ENCODE data around the gene SULF2. TPM values are rescaled to one million over a fixed set of nuclear protein-coding genes. Genes with fewer than 3 reads are reported as not detected.
A peak's percentile ranks its signal among the peaks of the same experiment; 100 is the strongest.

SULF2 gene
- total RNA-seq, 1 donor from 2014 or later: 52.8 TPM

DNA sequence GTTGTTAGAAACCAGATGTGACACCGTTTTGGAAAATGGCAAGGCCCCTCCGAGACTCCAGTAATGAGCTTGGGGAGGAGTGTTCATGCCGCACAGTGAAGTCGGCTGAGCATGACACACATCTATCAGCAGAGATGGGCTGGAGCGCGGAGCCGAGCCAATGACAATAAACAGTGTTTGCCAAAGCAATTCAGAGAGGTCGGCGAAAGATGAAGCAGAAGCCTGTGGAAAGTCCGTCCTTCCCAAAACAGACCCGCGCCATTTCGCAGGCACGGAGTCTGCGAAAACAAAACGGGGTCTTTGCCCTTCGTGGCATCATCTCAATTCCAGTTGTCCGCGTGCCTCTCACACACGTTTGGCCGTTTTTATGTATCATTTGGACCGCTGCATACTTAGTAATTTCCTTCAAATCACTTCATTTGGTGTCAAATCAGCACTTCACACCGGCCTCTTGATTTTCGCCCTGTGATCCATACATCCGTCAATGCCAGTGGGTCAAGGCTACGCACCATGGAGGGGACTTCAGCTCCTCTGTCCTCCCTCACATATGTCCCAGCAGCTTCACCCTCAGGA is 71.3 kb downstream of the SULF2 start:
- no peak for TF ChIP-seq CTCF (IDR thresholded peaks at IDR 0.05)
- Histone ChIP-seq H3K4me3 (no peak overlapping the region), H3K4me1 (no peaks in the 10 kb centered on the region), H3K27me3 (no peaks in the 10 kb centered on the region), H3K27ac (no peak overlapping the region), H3K9me3 (no peaks in the 10 kb centered on the region), H3K36me3 (no peaks in the 10 kb centered on the region)
- no peak for DNase-seq
- intact Hi-C loops (cut with DNase I): no loop called here
- no peak for ATAC-seq

- Histone ChIP-seq H3K4me1 (no peaks in the 10 kb centered on the region), H3K9me3 (no peaks in the 10 kb centered on the region), H3K36me3 (no peaks in the 10 kb centered on the region), H3K27me3 (no peaks in the 10 kb centered on the region), H3K27ac (no peak overlapping the region), H3K4me3 (no peak overlapping the region)
- ATAC-seq (no peak), DNase-seq (no peak)
- no peak for TF ChIP-seq CTCF (IDR thresholded peaks at IDR 0.05)
- intact Hi-C loops (cut with DNase I): no loop called here
Observed at GRCh38 chr20:47713163-47713562, 72.1 kb downstream of the SULF2 start.

GRCh38 chr20:47711046-47711752 is 74.1 kb downstream of the SULF2 start:
- intact Hi-C loops (cut with DNase I): no loop called here
- H3K4me1 ChIP-seq: no peaks in the 10 kb centered on the region
- no peaks in the 10 kb centered on the region for H3K27me3 ChIP-seq
- no peak overlapping the region for H3K27ac ChIP-seq
- no peak for TF ChIP-seq CTCF (IDR thresholded peaks at IDR 0.05)
- H3K9me3 ChIP-seq: no peaks in the 10 kb centered on the region
- ATAC-seq (no peak), DNase-seq (no peak)
- H3K36me3 ChIP-seq: no peaks in the 10 kb centered on the region
- H3K4me3 ChIP-seq: no peak overlapping the region

- no peak for DNase-seq
- no peaks in the 10 kb centered on the region for H3K27me3 ChIP-seq
- no peak overlapping the region for H3K27ac ChIP-seq
- TF ChIP-seq CTCF (IDR thresholded peaks at IDR 0.05): no peak
- H3K4me3 ChIP-seq: no peak overlapping the region
- H3K9me3 ChIP-seq: no peaks in the 10 kb centered on the region
- ATAC-seq: peak; percentile 38
- no peaks in the 10 kb centered on the region for H3K36me3 ChIP-seq
- no peaks in the 10 kb centered on the region for H3K4me1 ChIP-seq
- intact Hi-C loops (cut with DNase I): no loop called here
Observed at GRCh38 chr20:47710665-47711045, 74.6 kb downstream of the SULF2 start.

DNA sequence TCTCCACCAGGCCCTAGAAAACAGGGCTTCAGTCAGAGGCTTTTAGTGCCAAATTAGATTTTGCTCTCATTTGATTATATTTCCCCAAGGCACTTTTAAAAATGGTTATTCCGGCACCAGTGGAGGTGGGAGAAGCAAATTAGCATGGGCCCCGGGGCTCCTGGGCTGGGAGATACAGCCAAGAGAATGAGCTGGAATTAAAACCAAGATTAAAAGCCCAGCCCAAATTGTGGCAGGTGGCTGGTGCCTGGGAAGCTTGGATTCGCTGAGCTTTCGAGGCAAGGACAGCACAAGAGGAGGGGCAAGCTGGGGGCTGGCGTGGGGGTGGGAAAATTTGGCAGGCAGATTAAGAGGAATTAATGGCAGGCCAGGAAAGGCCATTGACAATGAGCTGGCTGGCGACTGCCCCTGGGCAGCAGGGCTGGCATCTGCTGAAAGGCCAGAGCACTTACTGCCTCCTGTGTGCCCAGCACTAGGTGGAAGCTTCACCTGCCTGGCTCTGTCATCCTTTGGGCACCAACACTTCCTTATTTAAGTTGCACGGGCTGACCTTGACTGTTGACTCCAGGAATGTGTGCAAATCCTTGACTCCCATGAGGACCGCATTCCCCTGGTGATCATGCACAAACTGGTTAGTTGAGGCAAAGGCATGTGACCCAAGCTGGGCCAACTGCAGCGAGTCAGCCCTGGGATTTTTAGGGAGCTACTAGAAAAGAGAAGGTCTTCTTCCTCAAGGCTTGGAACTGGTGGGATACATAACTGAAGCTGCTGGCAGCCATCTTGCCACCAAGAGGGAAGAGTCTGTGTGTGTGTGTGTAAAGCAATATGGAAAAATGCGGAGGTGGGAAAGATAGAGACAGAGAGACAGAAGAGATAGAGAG is 76.1 kb downstream of the SULF2 start:
- intact Hi-C loops (cut with DNase I): no loop called here
- ATAC-seq (no peak), DNase-seq (no peak)
- H3K4me3 ChIP-seq: no peak overlapping the region
- H3K36me3 ChIP-seq: no peaks in the 10 kb centered on the region
- no peaks in the 10 kb centered on the region for H3K9me3 ChIP-seq
- peaks cover 3% of the 10 kb centered on the region for H3K4me1 ChIP-seq
- no peak for TF ChIP-seq CTCF (IDR thresholded peaks at IDR 0.05)
- H3K27ac ChIP-seq: no peak overlapping the region
- H3K27me3 ChIP-seq: no peaks in the 10 kb centered on the region
